H9 (cell line): Measurements from ENCODE around the gene BPGM. TPM values are rescaled to one million over a fixed set of nuclear protein-coding genes. Genes with fewer than 3 reads are reported as not detected.

ENCODE experiments used
- DNase-seq: peaks from one replicate; pipeline ENCODE4 v3.0.0-alpha.2; 2017
- H2AFZ ChIP-seq: one replicate; pipeline ENCODE4 v1.6.1; 2013; ENCODE audit warnings: mild to moderate bottlenecking, low read length, control low read depth, moderate library complexity
- H2AK5ac ChIP-seq: 2 replicates; pipeline ENCODE4 v1.6.1; 2013; ENCODE audit warnings: low read length, control low read depth, mixed read lengths; ENCODE audit not compliant: insufficient read length
- H2BK120ac ChIP-seq: one replicate; pipeline ENCODE4 v1.6.1; 2013; ENCODE audit warnings: low read depth, mild to moderate bottlenecking, low read length, control low read depth, inconsistent platforms; ENCODE audit not compliant: poor library complexity, severe bottlenecking
- H2BK12ac ChIP-seq: 2 replicates; pipeline ENCODE4 v1.6.1; 2013; ENCODE audit warnings: low read length, control low read depth, mixed read lengths, low read depth; ENCODE audit not compliant: insufficient read length
- H2BK15ac ChIP-seq: 2 replicates; pipeline ENCODE4 v1.6.1; 2013; ENCODE audit warnings: low read depth, low read length, control low read depth
- H2BK20ac ChIP-seq: one replicate; pipeline ENCODE4 v1.6.1; 2013; ENCODE audit warnings: low read depth, mild to moderate bottlenecking, low read length, control low read depth, inconsistent platforms; ENCODE audit not compliant: poor library complexity, severe bottlenecking
- H2BK5ac ChIP-seq: 2 replicates; pipeline ENCODE4 v1.6.1; 2013; ENCODE audit warnings: low read length, control low read depth, mixed read lengths; ENCODE audit not compliant: insufficient read length
- H3K14ac ChIP-seq: 2 replicates; pipeline ENCODE4 v1.6.1; 2013; ENCODE audit warnings: low read length, control low read depth; ENCODE audit not compliant: insufficient read depth
- H3K18ac ChIP-seq: 2 replicates; pipeline ENCODE4 v1.6.1; 2013; ENCODE audit warnings: low read depth, mild to moderate bottlenecking, mixed read lengths, low read length, control low read depth; ENCODE audit not compliant: insufficient read length
- H3K23ac ChIP-seq: 2 replicates; pipeline ENCODE4 v1.6.1; 2013; ENCODE audit warnings: low read length, control low read depth, mixed read lengths, low read depth; ENCODE audit not compliant: insufficient read length
- H3K23me2 ChIP-seq: 2 replicates; pipeline ENCODE4 v1.6.1; 2013; ENCODE audit warnings: low read depth, mild to moderate bottlenecking, mixed read lengths, low read length, control low read depth; ENCODE audit not compliant: insufficient read length, poor library complexity, severe bottlenecking
- H3K27ac ChIP-seq: 2 replicates; pipeline ENCODE4 v1.5.1; 2013; ENCODE audit warnings: low read length, control low read depth, mixed read lengths, low read depth; ENCODE audit not compliant: insufficient read length
- H3K27me3 ChIP-seq: 2 replicates; pipeline ENCODE4 v1.6.1; 2013; ENCODE audit warnings: low read length, control low read depth, inconsistent platforms; ENCODE audit not compliant: insufficient read depth
- H3K4ac ChIP-seq: 2 replicates; pipeline ENCODE4 v1.6.1; 2013; ENCODE audit warnings: low read depth, mild to moderate bottlenecking, control low read depth, inconsistent platforms, low read length, moderate library complexity
- H3K4me1 ChIP-seq: 2 replicates; pipeline ENCODE4 v1.6.1; 2013; ENCODE audit warnings: low read length, control low read depth, inconsistent platforms; ENCODE audit not compliant: insufficient read depth
- H3K4me2 ChIP-seq: 2 replicates; pipeline ENCODE4 v1.6.1; 2013; ENCODE audit warnings: low read length, control low read depth, mixed read lengths; ENCODE audit not compliant: insufficient read length, insufficient read depth
- H3K56ac ChIP-seq: 2 replicates; pipeline ENCODE4 v1.6.1; 2013; ENCODE audit warnings: low read depth, mild to moderate bottlenecking, mixed read lengths, low read length, control low read depth; ENCODE audit not compliant: insufficient read length
- H3K79me1 ChIP-seq: 2 replicates; pipeline ENCODE4 v1.6.1; 2013; ENCODE audit warnings: low read depth, mild to moderate bottlenecking, moderate library complexity, low read length, control low read depth, inconsistent platforms; ENCODE audit not compliant: insufficient read depth, poor library complexity, severe bottlenecking
- H3K79me2 ChIP-seq: 2 replicates; pipeline ENCODE4 v1.6.1; 2013; ENCODE audit warnings: low read length, control low read depth, inconsistent platforms; ENCODE audit not compliant: insufficient read depth
- H3K9ac ChIP-seq: 2 replicates; pipeline ENCODE4 v1.6.1; 2013; ENCODE audit warnings: low read length, control low read depth, mixed read lengths; ENCODE audit not compliant: insufficient read length; ENCODE audit errors: extremely low read depth
- H3K9me3 ChIP-seq: one replicate; pipeline ENCODE4 v1.6.1; 2013; ENCODE audit warnings: low read depth, low read length, inconsistent platforms; ENCODE audit not compliant: control insufficient read depth
- H3T11ph ChIP-seq: one replicate; pipeline ENCODE4 v1.6.1; 2013; ENCODE audit warnings: mild to moderate bottlenecking, low read length, control low read depth, inconsistent platforms
- H4K20me1 ChIP-seq: one replicate; pipeline ENCODE4 v1.6.1; 2013; ENCODE audit not compliant: control insufficient read depth, insufficient read length, insufficient read depth
- H4K5ac ChIP-seq: 2 replicates; pipeline ENCODE4 v1.6.1; 2013; ENCODE audit warnings: low read depth, mild to moderate bottlenecking, mixed read lengths, low read length, control low read depth; ENCODE audit not compliant: insufficient read length
- H4K8ac ChIP-seq: replicated peaks from 2 replicates; pipeline ENCODE4 v1.6.1; 2013; ENCODE audit warnings: low read length, control low read depth, mixed read lengths, low read depth; ENCODE audit not compliant: insufficient read length
- H4K91ac ChIP-seq: 2 replicates; pipeline ENCODE4 v1.6.1; 2013; ENCODE audit warnings: low read depth, mild to moderate bottlenecking, moderate library complexity, mixed read lengths, low read length, control low read depth; ENCODE audit not compliant: insufficient read length
- H3K27ac Mint-ChIP-seq, 3 experiments: 2 replicates in 2 of 3; 3 replicates in 1 of 3; pipeline ENCODE4 v1.8.0; 2020 to 2021; ENCODE audit warnings: mixed read lengths in 3 of 3, mild to moderate bottlenecking in 1 of 3, moderate library complexity in 1 of 3
- H3K27me3 Mint-ChIP-seq: 2 replicates; pipeline ENCODE4 v1.8.0; 2021; ENCODE audit warnings: low read depth, mild to moderate bottlenecking, moderate library complexity, mixed read lengths
- H3K36me3 Mint-ChIP-seq, 3 experiments: 2 replicates in 2 of 3; 3 replicates in 1 of 3; pipeline ENCODE4 v1.8.0; 2020 to 2021; ENCODE audit warnings: low read depth in 3 of 3, mixed read lengths in 3 of 3; ENCODE audit not compliant: insufficient read depth in 1 of 3
- H3K4me1 Mint-ChIP-seq, 2 experiments: 2 replicates each; pipeline ENCODE4 v1.8.0; 2020; ENCODE audit warnings: mixed read lengths in 2 of 2
- H3K4me3 Mint-ChIP-seq, 2 experiments: 2 replicates in 1 of 2; 3 replicates in 1 of 2; pipeline ENCODE4 v1.8.0; 2020 to 2021; ENCODE audit warnings: mild to moderate bottlenecking in 2 of 2, mixed read lengths in 2 of 2, moderate library complexity in 1 of 2
- H3K9me3 Mint-ChIP-seq, 2 experiments: 2 replicates in 1 of 2; 3 replicates in 1 of 2; pipeline ENCODE4 v1.8.0; 2020; ENCODE audit warnings: mild to moderate bottlenecking in 2 of 2, mixed read lengths in 2 of 2, moderate library complexity in 1 of 2
- CTCF ChIP-seq: fragments of 200-600 bp; sonication (generic); conservative IDR thresholded peaks from 3 replicates; pipeline ENCODE4 v1.8.0; 2021; ENCODE audit warnings: antibody characterized with exemption, mild to moderate bottlenecking
- WGBS: extraction: QIAGEN DNeasy Blood & Tissue Kit; methylation state at CpG from one replicate; pipeline ENCODE4 v1.1.7; 2013; ENCODE audit warnings: missing lambda C conversion rate, low lambda C conversion rate, mixed read lengths; ENCODE audit not compliant: insufficient read length; ENCODE audit errors: extremely low coverage; 5-methylcytosine and 5-hydroxymethylcytosine counted together
- total RNA-seq: library from RNA; stranded (reverse); gene quantifications from 2 replicates; pipeline ENCODE4 v1.2.1, GENCODE V29; 2021

The BPGM gene
- total RNA-seq, 1 experiment from 2014 or later: 14.4 TPM

DNA sequence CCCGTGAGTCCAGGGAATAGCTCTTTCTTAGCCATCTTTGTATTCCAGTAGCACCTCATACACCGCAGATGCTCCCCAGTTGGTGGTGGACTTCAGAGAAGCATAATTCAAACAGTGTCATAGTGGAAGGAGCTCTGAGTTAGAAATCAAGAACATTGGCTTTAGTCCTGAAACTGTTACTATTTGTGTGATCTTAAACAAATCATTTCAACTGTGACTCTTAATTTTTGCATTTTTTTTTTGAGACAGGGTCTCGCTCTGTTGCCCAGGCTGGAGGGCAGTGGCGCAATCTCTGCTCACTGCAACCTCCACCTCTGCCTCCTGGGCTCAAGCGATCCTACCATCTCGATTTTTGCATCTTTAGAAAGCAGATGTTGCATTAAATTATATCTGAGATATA is 1.8 kb downstream of the BPGM start:
- no peak overlapping the region for H3K56ac ChIP-seq
- H3K23me2 ChIP-seq: peaks cover 4% of the 10 kb centered on the region
- H3K9me3 ChIP-seq: no peaks in the 10 kb centered on the region
- H3K27me3 ChIP-seq: no peaks in the 10 kb centered on the region
- no peaks in the 10 kb centered on the region for H3K4me1 ChIP-seq
- no peak for DNase-seq
- H2AFZ ChIP-seq: no peak overlapping the region
- H4K5ac ChIP-seq: no peak overlapping the region
- no peak overlapping the region for H3K14ac ChIP-seq
- no peaks in the 10 kb centered on the region for H3K36me3 Mint-ChIP-seq
- H3K23ac ChIP-seq: no peak overlapping the region
- no peak overlapping the region for H4K91ac ChIP-seq
- H2BK120ac ChIP-seq: no peak overlapping the region
- H3K79me2 ChIP-seq: no peaks in the 10 kb centered on the region
- TF ChIP-seq CTCF: no peak
- H3K18ac ChIP-seq: no peak overlapping the region
- no peak overlapping the region for H3K4me2 ChIP-seq
- no peak overlapping the region for H3T11ph ChIP-seq
- H3K9ac ChIP-seq: no peak overlapping the region
- H2AK5ac ChIP-seq: no peak overlapping the region
- no peaks in the 10 kb centered on the region; a peak in 1 of 4 replicates for H3K4me1 Mint-ChIP-seq
- H2BK20ac ChIP-seq: no peak overlapping the region
- H3K27me3 Mint-ChIP-seq: no peaks in the 10 kb centered on the region
- no peak overlapping the region for H3K4ac ChIP-seq
- H2BK15ac ChIP-seq: no peak overlapping the region
- H4K8ac ChIP-seq: no peak overlapping the region
- no peak overlapping the region for H2BK12ac ChIP-seq
- no peaks in the 10 kb centered on the region for H4K20me1 ChIP-seq
- H2BK5ac ChIP-seq: no peak overlapping the region
- no peak overlapping the region for H3K27ac ChIP-seq
- WGBS: no CpG with 5 or more reads among the region's 6 CpGs
- H3K79me1 ChIP-seq: no peaks in the 10 kb centered on the region
- H3K9me3 Mint-ChIP-seq: no peaks in the 10 kb centered on the region
- H3K4me3 Mint-ChIP-seq: peak overlapping the region in 1 of 2 experiments; percentile 50; a peak in 3 of 5 replicates
- no peak overlapping the region for H3K27ac Mint-ChIP-seq
